IMR-90 (cell line): ENCODE results near the gene FOXL2NB. TPM values are rescaled to one million over a fixed set of nuclear protein-coding genes. Genes with fewer than 3 reads are reported as not detected.

Experiments
- ATAC-seq: fragments of 200-7000 bp; cut with Tn5 transposase; 2 replicates; pipeline ENCODE4 v1.9.1; 2020; ENCODE audit warnings: low read depth, mild to moderate bottlenecking, moderate library complexity
- BruUV-seq: library from RNA; stranded (reverse); fragments of 400-500 nt; replicated peaks from 2 replicates; lab custom pipeline; 2021; lab: Mats Ljungman, UMichigan
- CTCF ChIA-PET: fragments of 300-600 bp; formaldehyde crosslinking; extraction: SDS; loops from one replicate; lab custom pipeline; 2021; ENCODE audit warnings: antibody characterized with exemption; lab: Yijun Ruan, JAX
- POLR2A ChIA-PET: fragments of 300-600 bp; sonication (Branson Sonifier 250); formaldehyde crosslinking; loops from one replicate; lab custom pipeline; 2022; ENCODE audit warnings: antibody characterized with exemption; ENCODE audit not compliant: unreplicated experiment; lab: Charles Lee
- DNase-seq: peaks from one replicate; pipeline ENCODE4 v3.0.0; 2013
- H2AFZ ChIP-seq: replicated peaks from 2 replicates; pipeline ENCODE3; 2013; ENCODE audit warnings: low read length, mild to moderate bottlenecking; ENCODE audit not compliant: poor library complexity
- H2AK5ac ChIP-seq: 2 replicates; pipeline ENCODE4 v1.6.1; 2013; ENCODE audit warnings: low read depth, low read length, inconsistent platforms
- H2AK9ac ChIP-seq: replicated peaks from 2 replicates; pipeline ENCODE3; 2013; ENCODE audit warnings: mild to moderate bottlenecking, low read depth, low read length, moderate library complexity; ENCODE audit not compliant: poor library complexity
- H2BK120ac ChIP-seq: 2 replicates; pipeline ENCODE4 v1.6.1; 2013; ENCODE audit warnings: low read depth, low read length, inconsistent platforms
- H2BK15ac ChIP-seq: 3 replicates; pipeline ENCODE4 v1.6.1; 2013; ENCODE audit warnings: low read depth, low read length, inconsistent platforms
- H2BK20ac ChIP-seq: 2 replicates; pipeline ENCODE4 v1.6.1; 2013; ENCODE audit warnings: low read depth, mild to moderate bottlenecking, inconsistent platforms, low read length, moderate library complexity
- H2BK5ac ChIP-seq: 2 replicates; pipeline ENCODE4 v1.6.1; 2013; ENCODE audit warnings: mild to moderate bottlenecking, low read depth, low read length, inconsistent platforms; ENCODE audit not compliant: poor library complexity, severe bottlenecking
- H3K14ac ChIP-seq: replicated peaks from 2 replicates; pipeline ENCODE4 v1.6.1; 2013; ENCODE audit warnings: low read depth, low read length, inconsistent platforms
- H3K18ac ChIP-seq: 2 replicates; pipeline ENCODE4 v1.6.1; 2013; ENCODE audit warnings: low read depth, low read length, control low read depth
- H3K23ac ChIP-seq: 2 replicates; pipeline ENCODE4 v1.6.1; 2013; ENCODE audit warnings: low read depth, low read length, inconsistent platforms
- H3K27ac ChIP-seq: 2 replicates; pipeline ENCODE4 v1.5.1; 2013; ENCODE audit warnings: mild to moderate bottlenecking, control low read depth, low read length; ENCODE audit not compliant: insufficient read depth
- H3K27me3 ChIP-seq: 2 replicates; pipeline ENCODE4 v1.6.1; 2013; ENCODE audit warnings: low read length; ENCODE audit not compliant: control insufficient read depth, insufficient read depth
- H3K36me3 ChIP-seq: 2 replicates; pipeline ENCODE4 v1.6.1; 2013; ENCODE audit warnings: low read length, mixed read lengths; ENCODE audit not compliant: control insufficient read depth, insufficient read depth
- H3K4ac ChIP-seq: 2 replicates; pipeline ENCODE4 v1.6.1; 2013; ENCODE audit warnings: low read depth, low read length, inconsistent platforms
- H3K4me1 ChIP-seq: 2 replicates; pipeline ENCODE4 v1.6.1; 2013; ENCODE audit warnings: low read length, mixed read lengths; ENCODE audit not compliant: control insufficient read depth, insufficient read depth
- H3K4me2 ChIP-seq: 2 replicates; pipeline ENCODE4 v1.6.1; 2013; ENCODE audit warnings: low read depth, mild to moderate bottlenecking, control low read depth, low read length, moderate library complexity
- H3K4me3 ChIP-seq: 2 replicates; pipeline ENCODE4 v1.5.1; 2013; ENCODE audit warnings: low read depth, mild to moderate bottlenecking, control low read depth, low read length, moderate library complexity; ENCODE audit not compliant: insufficient read depth
- H3K56ac ChIP-seq: 2 replicates; pipeline ENCODE4 v1.6.1; 2013; ENCODE audit warnings: low read length, inconsistent platforms; ENCODE audit not compliant: insufficient read depth; ENCODE audit errors: extremely low read depth
- H3K79me1 ChIP-seq, 2 experiments: 2 replicates each; pipeline ENCODE4 v1.6.1; 2013; ENCODE audit warnings: low read length in 2 of 2, inconsistent platforms in 1 of 2, low read depth in 1 of 2
- H3K9ac ChIP-seq: 2 replicates; pipeline ENCODE4 v1.6.1; 2013; ENCODE audit warnings: low read depth, low read length, control low read depth
- H3K9me1 ChIP-seq: 2 replicates; pipeline ENCODE4 v1.6.1; 2013; ENCODE audit warnings: low read length, inconsistent platforms; ENCODE audit not compliant: insufficient read depth
- H3K9me3 ChIP-seq: 2 replicates; pipeline ENCODE4 v1.6.1; 2013; ENCODE audit warnings: low read length; ENCODE audit not compliant: control insufficient read depth, insufficient read depth
- H4K20me1 ChIP-seq: 2 replicates; pipeline ENCODE4 v1.6.1; 2013; ENCODE audit warnings: low read length, inconsistent platforms; ENCODE audit not compliant: insufficient read depth
- H4K5ac ChIP-seq: 2 replicates; pipeline ENCODE4 v1.6.1; 2013; ENCODE audit warnings: mild to moderate bottlenecking, low read depth, low read length, control low read depth
- H4K8ac ChIP-seq, 2 experiments: 2 replicates each; pipeline ENCODE4 v1.6.1; 2013; ENCODE audit warnings: low read depth in 2 of 2, low read length in 2 of 2, control low read depth in 1 of 2, inconsistent platforms in 1 of 2
- H4K91ac ChIP-seq: 2 replicates; pipeline ENCODE4 v1.6.1; 2013; ENCODE audit warnings: low read depth, low read length, inconsistent platforms; ENCODE audit not compliant: insufficient read depth
- BHLHE40 ChIP-seq: fragments of 150-350 bp; IDR thresholded peaks from 2 replicates; pipeline ENCODE4 v1.6.1; 2016; ENCODE audit warnings: mild to moderate bottlenecking, low read depth, low read length
- CEBPB ChIP-seq: IDR thresholded peaks from 2 replicates; pipeline ENCODE4 v1.6.1; 2012; ENCODE audit warnings: low read depth, low read length, improper control_type of control experiment
- CHD1 ChIP-seq: IDR thresholded peaks from 2 replicates; pipeline ENCODE4 v1.6.1; 2012; ENCODE audit warnings: low read depth, low read length, improper control_type of control experiment
- MAFK ChIP-seq: IDR thresholded peaks from 2 replicates; pipeline ENCODE4 v1.6.1; 2012; ENCODE audit warnings: low read depth, low read length, improper control_type of control experiment
- MXI1 ChIP-seq: IDR thresholded peaks from 2 replicates; pipeline ENCODE4 v1.6.1; 2012; ENCODE audit warnings: low read depth, mild to moderate bottlenecking, low read length, moderate library complexity, borderline replicate concordance
- NFE2L2 ChIP-seq: fragments of 150-350 bp; IDR thresholded peaks from 2 replicates; pipeline ENCODE4 v1.6.1; 2016; ENCODE audit warnings: low read depth, mild to moderate bottlenecking, low read length
- POLR2A ChIP-seq: IDR thresholded peaks from 2 replicates; pipeline ENCODE4 v1.6.1; 2012; ENCODE audit warnings: mild to moderate bottlenecking, low read depth, low read length
- RAD21 ChIP-seq: IDR thresholded peaks from 2 replicates; pipeline ENCODE4 v1.6.1; 2012; ENCODE audit warnings: low read length, improper control_type of control experiment
- SMC3 ChIP-seq: fragments of 150-350 bp; IDR thresholded peaks from 2 replicates; pipeline ENCODE4 v1.6.1; 2016; ENCODE audit warnings: low read depth, mild to moderate bottlenecking, antibody characterized with exemption, low read length, moderate library complexity
- WGBS, 2 experiments: methylation state at CpG; one replicate each; pipeline versions ENCODE4 v1.1.5 to v1.1.7; 2013; ENCODE audit warnings: missing lambda C conversion rate in 2 of 2; ENCODE audit not compliant: insufficient read length in 1 of 2; ENCODE audit errors: extremely low coverage in 2 of 2; 5-methylcytosine and 5-hydroxymethylcytosine counted together
- dilution Hi-C: fragments of 300-500 bp; cut with HindIII; formaldehyde crosslinking; loops from one replicate; pipeline ENCODE4 v1.14.3; 2018; ENCODE audit warnings: low sequenced_read_pairs; ENCODE audit not compliant: unreplicated experiment
- in situ Hi-C: fragments of 300-500 bp; cut with MboI; formaldehyde crosslinking; loops from 3 replicates; pipeline ENCODE4 v1.14.3; 2019; ENCODE audit warnings: low sequenced_read_pairs, inconsistent platforms, mixed read lengths
- intact Hi-C: fragments of 100-400 bp; cut with micrococcal nuclease; formaldehyde crosslinking; loops from 2 replicates; pipeline ENCODE4 v1.10.0; 2022
- polyA plus RNA-seq, 3 experiments: library from polyadenylated mRNA; depleted of rRNA; stranded (reverse); fragments of >200 nt; gene quantifications; 2 replicates each; pipeline ENCODE4 v1.2.3, GENCODE V29; 2012; ENCODE audit warnings: low replicate concordance in 1 of 3
- total RNA-seq: library from RNA; depleted of rRNA; stranded (reverse); fragments of >200 nt; gene quantifications from 2 replicates; pipeline ENCODE4 v1.2.3, GENCODE V29; 2012
- TF ChIP-seq, protein P1 (sequence below): fragments of 150-350 bp; IDR thresholded peaks from 2 replicates; pipeline ENCODE4 v1.6.1; 2017; ENCODE audit warnings: mild to moderate bottlenecking, antibody characterized with exemption, low read length, low read depth
- TF ChIP-seq, protein P2 (sequence below): conservative IDR thresholded peaks from 2 replicates; pipeline ENCODE4 v1.5.1; 2012; ENCODE audit warnings: mild to moderate bottlenecking, low read depth, low read length, improper control_type of control experiment

Gene FOXL2NB
- total and polyA plus RNA-seq, 2 of the 4 experiments (the other 2 are of a cell fraction): under 0.01 to 0.05 TPM

DNA sequence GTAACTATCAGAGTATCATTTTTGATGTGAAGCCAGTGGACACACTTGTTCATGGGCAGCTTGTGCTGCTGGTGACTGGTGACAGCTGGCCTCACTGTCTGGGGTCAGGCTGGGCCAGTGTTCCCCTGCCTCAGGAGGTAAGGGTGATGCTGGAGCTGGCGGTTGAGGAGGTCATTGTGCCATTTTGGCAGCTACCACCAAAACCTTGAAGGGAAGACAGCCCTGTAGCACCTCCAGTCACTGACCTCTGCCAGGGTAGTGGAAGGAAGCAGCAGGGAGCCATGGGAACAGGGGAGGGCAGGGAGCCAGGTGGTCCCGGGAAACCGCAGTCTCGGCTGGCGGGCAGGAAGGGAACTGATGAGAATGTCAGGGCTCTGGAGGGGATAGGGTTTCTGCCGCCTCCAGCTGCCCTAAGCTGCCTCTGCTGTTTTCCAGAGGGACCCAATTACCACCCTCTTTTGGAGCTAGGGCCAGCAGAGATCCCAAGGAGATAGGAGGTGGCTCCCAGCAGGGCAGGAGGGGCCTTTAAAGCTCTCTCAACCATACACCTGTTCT lies 24.8 kb downstream of the FOXL2NB start:
- Histone ChIP-seq H3K79me1 (no peaks in the 10 kb centered on the region), H3K14ac (no peak overlapping the region), H2BK5ac (no peak overlapping the region), H4K91ac (no peak overlapping the region), H4K8ac (no peak overlapping the region), H2BK20ac (no peak overlapping the region), H3K18ac (no peak overlapping the region), H2AFZ (peak overlapping the region; percentile 58), H3K9me3 (no peaks in the 10 kb centered on the region), H3K4me2 (no peak overlapping the region), H3K9me1 (no peaks in the 10 kb centered on the region), H3K4me3 (no peak overlapping the region), H3K4me1 (no peaks in the 10 kb centered on the region), H3K27me3 (peaks cover 3% of the 10 kb centered on the region), H2BK15ac (no peak overlapping the region), H2BK120ac (no peak overlapping the region), H3K9ac (no peak overlapping the region), H4K5ac (no peak overlapping the region), H3K27ac (no peak overlapping the region), H2AK5ac (no peak overlapping the region), H3K23ac (no peak overlapping the region), H2AK9ac (no peak overlapping the region), H4K20me1 (no peaks in the 10 kb centered on the region), H3K56ac (no peak overlapping the region), H3K4ac (no peak overlapping the region), H3K36me3 (no peaks in the 10 kb centered on the region)
- CTCF ChIA-PET: no interaction called here
- TF ChIP-seq BHLHE40: no peak
- TF ChIP-seq, protein P1, sequence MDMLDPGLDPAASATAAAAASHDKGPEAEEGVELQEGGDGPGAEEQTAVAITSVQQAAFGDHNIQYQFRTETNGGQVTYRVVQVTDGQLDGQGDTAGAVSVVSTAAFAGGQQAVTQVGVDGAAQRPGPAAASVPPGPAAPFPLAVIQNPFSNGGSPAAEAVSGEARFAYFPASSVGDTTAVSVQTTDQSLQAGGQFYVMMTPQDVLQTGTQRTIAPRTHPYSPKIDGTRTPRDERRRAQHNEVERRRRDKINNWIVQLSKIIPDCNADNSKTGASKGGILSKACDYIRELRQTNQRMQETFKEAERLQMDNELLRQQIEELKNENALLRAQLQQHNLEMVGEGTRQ: no peak
- TF ChIP-seq POLR2A: no peak
- TF ChIP-seq CEBPB: no peak
- TF ChIP-seq, protein P2, sequence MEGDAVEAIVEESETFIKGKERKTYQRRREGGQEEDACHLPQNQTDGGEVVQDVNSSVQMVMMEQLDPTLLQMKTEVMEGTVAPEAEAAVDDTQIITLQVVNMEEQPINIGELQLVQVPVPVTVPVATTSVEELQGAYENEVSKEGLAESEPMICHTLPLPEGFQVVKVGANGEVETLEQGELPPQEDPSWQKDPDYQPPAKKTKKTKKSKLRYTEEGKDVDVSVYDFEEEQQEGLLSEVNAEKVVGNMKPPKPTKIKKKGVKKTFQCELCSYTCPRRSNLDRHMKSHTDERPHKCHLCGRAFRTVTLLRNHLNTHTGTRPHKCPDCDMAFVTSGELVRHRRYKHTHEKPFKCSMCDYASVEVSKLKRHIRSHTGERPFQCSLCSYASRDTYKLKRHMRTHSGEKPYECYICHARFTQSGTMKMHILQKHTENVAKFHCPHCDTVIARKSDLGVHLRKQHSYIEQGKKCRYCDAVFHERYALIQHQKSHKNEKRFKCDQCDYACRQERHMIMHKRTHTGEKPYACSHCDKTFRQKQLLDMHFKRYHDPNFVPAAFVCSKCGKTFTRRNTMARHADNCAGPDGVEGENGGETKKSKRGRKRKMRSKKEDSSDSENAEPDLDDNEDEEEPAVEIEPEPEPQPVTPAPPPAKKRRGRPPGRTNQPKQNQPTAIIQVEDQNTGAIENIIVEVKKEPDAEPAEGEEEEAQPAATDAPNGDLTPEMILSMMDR: no peak
- TF ChIP-seq NFE2L2: no peak
- TF ChIP-seq RAD21: no peak
- no peak for TF ChIP-seq CHD1
- no peak for TF ChIP-seq SMC3
- no peak for TF ChIP-seq MAFK
- no peak for TF ChIP-seq MXI1
- DNase-seq: no peak
- no TSS peak for BruUV-seq
- ATAC-seq: no peak
- intact Hi-C loops (no loop called here), dilution Hi-C loops (no loop called here), in situ Hi-C loops (no loop called here)
- no CpG with 5 or more reads among the region's 6 CpGs for WGBS, 2 experiments
- POLR2A ChIA-PET: no interaction called here
